HG02840 (cell line): ENCODE data around the gene SCARB2.
A peak's percentile ranks its signal among the peaks of the same experiment; 100 is the strongest.
"Not testable (repeated sequence)": the region's sequence is repeated elsewhere in the genome, so short reads cannot be mapped to it uniquely, and the experiment has no call there.

Source experiments
- ATAC-seq: cut with Tn5 transposase; IDR thresholded peaks from one replicate; pipeline ENCODE4 v1.9.1; 2021; ENCODE audit warnings: mild to moderate bottlenecking, moderate library complexity, moderate number of reproducible peaks; ENCODE audit not compliant: unreplicated experiment, low FRiP score

SCARB2 gene, protein sequence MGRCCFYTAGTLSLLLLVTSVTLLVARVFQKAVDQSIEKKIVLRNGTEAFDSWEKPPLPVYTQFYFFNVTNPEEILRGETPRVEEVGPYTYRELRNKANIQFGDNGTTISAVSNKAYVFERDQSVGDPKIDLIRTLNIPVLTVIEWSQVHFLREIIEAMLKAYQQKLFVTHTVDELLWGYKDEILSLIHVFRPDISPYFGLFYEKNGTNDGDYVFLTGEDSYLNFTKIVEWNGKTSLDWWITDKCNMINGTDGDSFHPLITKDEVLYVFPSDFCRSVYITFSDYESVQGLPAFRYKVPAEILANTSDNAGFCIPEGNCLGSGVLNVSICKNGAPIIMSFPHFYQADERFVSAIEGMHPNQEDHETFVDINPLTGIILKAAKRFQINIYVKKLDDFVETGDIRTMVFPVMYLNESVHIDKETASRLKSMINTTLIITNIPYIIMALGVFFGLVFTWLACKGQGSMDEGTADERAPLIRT

DNA sequence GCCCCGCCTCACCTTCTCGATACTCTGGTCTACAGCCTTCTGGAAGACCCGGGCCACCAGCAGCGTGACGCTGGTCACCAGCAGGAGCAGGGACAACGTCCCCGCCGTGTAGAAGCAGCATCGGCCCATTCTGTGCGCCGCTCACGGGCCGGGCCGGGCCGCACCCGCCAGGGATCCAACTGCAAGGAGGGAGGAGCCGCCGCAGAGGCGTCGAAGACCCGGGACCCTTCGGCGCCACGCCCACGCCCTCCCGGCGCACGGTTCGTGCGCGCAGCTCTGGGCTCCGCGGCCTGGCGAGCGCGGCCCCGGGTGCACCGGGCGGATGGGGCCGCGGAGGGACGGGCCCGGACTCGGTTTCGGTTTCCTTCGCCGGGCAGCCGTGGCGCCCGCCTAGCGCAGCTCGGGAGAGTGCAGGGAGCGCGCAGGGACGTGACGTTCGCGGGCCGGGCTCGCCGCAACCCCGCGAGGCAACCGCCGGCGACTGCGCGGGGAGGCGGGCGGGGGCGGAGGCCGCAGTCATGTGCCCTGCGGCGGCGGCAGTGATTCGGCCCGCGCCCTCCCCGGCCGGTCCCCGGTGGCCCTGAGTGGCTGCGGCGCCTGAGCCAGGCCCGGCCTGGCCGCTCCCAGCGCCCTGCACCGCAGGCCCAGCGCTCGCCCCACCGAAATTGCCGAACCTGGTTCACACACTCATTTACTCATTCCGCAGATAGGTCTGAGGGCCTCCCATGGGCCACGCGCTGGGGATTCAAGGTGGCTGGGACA is at the start of gene SCARB2:
SCARB2 (minus strand) TSS at position 410 of the 762 bp plus-strand sequence; CDS start at position 129, 281 bp downstream.
- peak; percentile 72 for ATAC-seq

DNA sequence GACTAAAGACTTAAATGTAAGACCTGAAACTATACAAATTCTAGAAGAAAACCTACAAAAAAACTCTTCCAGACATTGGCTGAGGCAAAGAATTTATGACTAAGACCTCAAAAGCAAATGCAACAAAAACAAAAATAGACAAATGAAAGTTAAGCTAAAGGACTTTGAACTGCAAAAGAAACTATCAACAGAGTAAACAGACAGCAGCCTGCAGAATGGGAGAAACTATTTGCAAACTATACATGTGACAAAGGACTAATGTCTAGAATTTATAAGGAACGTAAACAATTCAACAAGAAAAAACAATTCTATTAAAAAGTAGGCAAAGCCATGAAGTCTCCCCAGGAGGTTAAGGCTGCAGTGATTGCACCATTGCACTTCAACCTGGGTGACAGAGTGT is 46.9 kb upstream of the SCARB2 start:
- no peak for ATAC-seq

GRCh38 chr4:76257824-76258223 is 44.2 kb upstream of the SCARB2 start:
- no peak for ATAC-seq

- no peak for ATAC-seq
Measured at GRCh38 chr4:76256968-76257367, 43.3 kb upstream of the SCARB2 start.

DNA sequence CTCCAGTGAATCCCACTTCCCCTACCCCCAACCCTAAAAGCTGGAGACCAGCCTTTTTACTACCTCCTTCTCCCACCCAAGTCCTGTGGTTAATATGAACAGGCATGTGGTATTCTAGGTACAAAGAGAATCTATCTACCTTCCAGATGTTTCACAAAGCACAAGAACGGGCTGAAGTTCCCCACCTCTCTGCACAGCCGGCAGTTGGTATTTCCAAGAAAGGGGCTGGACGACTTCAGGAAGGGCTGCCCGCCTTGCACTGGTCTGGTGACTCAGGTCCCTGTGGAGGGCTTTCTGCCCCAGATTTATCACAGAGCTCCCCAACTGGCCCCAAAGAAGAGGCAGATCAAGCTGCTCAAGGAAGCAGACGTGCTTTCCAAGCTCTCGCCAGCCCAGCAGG is 42.4 kb upstream of the SCARB2 start:
- no peak for ATAC-seq

- ATAC-seq, result no peak
Measured at GRCh38 chr4:76253511-76253910, 39.9 kb upstream of the SCARB2 start.

DNA sequence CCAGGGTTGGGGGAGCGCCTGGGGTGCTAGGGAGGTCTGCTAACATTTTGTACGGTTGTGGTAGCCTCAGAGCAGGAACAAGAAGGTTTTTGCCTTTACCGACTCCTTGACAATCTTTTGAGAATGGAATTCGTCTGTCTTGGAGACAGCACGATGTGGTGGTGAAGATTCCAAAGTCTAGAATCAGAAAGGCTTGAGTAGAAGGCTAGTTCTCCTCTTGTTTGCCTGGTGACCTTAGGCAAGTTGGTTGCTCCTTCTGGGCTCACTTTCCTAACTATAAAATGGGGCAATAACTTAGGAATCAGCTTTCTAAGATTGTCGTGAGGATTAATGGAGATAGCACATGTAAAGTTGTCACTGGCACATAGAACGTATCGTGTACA is 38.6 kb upstream of the SCARB2 start:
- no peak for ATAC-seq

DNA sequence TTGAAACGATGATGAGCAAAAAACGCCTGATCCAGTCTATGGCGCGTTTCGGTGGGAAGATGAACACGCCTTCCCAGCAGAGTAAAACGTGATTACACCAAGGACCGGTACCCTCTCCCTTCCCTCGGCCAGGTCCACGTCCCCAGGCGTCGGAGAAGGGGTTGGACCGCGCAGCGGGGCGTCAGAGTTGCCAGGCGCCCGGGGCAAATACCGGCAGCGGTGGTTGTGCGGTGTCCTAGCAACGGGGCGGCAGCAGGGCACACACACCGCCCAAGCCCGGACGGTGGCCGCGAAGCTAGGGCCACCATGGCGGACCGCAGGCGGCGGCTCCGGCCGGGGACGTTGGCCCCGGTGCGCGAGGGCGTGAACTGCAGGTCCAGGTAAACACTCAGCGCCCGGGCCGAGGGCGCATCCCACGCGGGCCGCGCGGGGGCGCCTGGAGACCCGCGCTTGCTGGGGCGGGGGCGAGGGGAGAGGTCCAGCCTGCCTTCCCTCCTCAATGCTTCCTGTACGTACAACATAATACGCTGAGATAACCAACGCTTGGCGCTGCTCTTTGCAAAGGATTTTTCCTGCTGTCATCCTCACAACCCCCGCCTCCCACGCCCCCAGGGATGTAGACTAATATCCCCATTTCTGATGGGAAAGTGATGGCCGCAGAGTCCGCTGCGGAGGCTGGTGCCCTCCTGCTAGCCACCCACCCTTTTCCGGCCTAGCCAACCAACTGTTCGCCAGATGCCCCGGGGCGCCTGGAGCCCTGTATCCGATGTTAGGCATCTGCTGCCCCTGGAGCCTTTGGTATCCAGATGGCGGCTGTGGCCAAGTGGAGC is 38.0 kb upstream of the SCARB2 start, which contains the start of gene FAM47E:
FAM47E (plus strand) TSS at position 281 of the 830 bp plus-strand sequence; CDS start at position 307, 26 bp downstream.
- no peak for ATAC-seq

GRCh38 chr4:76250962-76251361 is 37.3 kb upstream of the SCARB2 start:
- ATAC-seq, result no peak

GRCh38 chr4:76246852-76247251 is 33.2 kb upstream of the SCARB2 start:
- no peak for ATAC-seq

- ATAC-seq, result no peak
Measured at GRCh38 chr4:76246025-76246424, 32.4 kb upstream of the SCARB2 start.

GRCh38 chr4:76243877-76244276 is 30.3 kb upstream of the SCARB2 start:
- ATAC-seq, result not testable (repeated sequence)

DNA sequence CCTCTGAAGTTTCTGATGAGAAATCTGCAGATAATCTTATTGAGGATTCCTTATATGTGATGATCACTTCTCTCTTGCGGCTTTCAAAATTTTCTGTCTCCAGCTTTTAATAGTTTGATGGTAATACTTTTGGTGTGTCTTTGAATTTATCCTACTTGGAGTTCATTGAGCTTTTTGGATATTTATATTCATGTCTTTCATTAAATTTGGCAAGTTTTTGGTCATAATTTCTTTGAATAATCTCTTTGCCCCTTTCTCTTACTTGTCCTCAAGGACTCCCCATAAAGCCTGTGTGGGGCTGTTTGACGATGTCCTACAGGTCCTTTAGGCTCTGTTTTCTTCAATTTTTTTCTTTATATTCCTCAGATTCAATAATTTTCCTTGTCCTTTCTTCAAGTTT is 26.6 kb upstream of the SCARB2 start:
- ATAC-seq, result no peak

DNA sequence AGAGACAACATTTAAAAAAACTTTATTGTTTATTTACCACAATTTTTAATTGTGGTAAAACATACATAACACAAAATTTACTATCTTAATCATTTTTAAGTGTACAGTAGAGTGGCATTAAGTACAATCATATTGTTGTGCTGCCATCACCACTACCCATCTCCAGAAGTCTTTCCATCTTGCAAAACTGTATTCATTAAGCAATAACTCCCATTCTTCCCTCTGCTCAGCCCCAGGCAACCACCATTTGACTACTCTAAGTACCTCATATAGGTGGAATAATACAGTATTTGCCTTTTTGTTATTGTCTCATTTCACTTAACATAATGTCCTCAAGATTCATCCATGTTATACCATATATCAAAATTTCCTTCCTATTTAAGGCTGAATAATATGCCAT is 25.1 kb upstream of the SCARB2 start:
- ATAC-seq, result no peak

DNA sequence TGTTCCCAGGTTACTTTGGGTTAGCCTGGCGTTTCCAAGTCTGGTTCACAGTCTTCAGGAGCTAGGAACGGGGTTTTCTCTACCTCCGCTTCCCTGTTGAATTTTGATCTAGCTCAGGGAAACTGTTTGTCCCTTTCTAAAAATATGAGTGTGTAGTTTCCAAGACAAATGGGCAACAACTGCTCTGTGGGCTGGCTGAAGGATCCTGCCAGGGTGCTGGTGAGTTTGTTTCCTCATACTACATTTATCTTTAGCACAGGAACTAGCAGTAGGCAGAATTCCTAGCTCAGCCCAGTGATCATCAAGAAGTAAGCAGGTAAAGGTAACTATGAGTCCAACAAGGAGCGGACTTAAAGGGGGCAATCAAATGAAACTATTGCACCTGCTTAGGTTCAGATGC is 24.6 kb upstream of the SCARB2 start:
- ATAC-seq, result no peak

DNA sequence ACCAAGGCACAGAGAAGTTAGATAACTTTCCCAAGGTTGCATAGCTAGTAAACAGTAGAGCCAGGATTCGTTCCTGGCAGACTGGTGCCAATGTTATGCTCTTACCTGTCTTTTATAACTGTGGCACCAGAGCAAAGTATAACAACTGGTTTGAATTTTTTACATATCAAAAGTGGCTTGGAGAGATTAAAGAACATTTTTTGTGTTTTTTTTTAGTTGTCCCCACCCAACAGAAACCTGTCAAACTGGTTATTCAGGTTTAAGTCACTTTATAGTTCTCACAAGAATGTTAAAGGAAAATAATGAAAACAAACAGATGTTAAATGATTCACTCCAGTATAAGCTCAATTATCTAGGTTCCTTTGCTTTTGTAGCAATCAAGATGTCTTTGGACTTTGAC is 22.3 kb upstream of the SCARB2 start:
- no peak for ATAC-seq

GRCh38 chr4:76235407-76235806 is 21.8 kb upstream of the SCARB2 start:
- no peak for ATAC-seq

- no peak for ATAC-seq
Measured at GRCh38 chr4:76234679-76235044, 21.0 kb upstream of the SCARB2 start.

- no peak for ATAC-seq
Measured at GRCh38 chr4:76233967-76234678, 20.5 kb upstream of the SCARB2 start.

DNA sequence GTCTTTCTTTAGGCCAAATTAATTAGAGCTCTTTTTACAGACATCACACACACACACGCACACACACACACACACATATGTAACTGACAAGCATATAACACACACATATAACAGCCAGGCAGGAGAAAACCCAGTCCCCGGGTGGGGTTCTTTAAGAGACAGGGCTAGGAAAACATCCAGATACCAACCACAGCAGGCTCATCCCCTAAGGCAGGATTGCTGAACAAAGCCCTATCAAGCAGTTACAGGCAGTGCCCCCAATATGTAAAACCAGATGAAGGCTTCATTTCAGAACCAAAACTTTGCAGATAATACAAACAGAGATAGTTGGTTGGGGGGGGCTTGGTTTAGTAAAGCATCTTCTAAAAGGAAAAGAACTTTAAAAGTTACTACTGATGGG is 19.9 kb upstream of the SCARB2 start:
- no peak for ATAC-seq
